GM19455 (cell line): ENCODE data around the gene CECR2.
"Not testable (repeated sequence)": the region's sequence is repeated elsewhere in the genome, so short reads cannot be mapped to it uniquely, and the experiment has no call there.

Source experiments
- ATAC-seq: cut with Tn5 transposase; IDR thresholded peaks from one replicate; pipeline ENCODE4 v1.9.1; 2021; ENCODE audit not compliant: unreplicated experiment

Gene CECR2

DNA sequence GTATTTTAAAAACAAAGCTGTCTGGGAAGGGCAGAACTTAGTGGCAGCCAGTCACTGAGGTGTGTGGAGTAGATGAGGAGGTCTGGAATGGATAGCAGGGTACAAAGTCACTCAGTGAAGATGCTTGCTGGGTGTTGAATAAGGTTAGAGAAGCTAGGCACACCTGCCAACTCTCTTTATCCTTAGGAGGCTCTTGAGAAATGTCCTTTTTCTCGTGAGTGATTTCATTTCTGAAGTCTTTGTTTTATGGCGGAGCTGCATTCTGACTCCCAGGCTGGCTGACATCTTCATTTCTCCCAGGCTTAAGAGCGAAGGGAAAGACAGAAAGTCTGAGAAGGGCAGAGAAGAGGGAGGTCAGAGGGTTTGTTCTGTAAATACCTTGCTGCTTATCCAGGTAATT is 31.0 kb downstream of the CECR2 start:
- no peak for ATAC-seq

DNA sequence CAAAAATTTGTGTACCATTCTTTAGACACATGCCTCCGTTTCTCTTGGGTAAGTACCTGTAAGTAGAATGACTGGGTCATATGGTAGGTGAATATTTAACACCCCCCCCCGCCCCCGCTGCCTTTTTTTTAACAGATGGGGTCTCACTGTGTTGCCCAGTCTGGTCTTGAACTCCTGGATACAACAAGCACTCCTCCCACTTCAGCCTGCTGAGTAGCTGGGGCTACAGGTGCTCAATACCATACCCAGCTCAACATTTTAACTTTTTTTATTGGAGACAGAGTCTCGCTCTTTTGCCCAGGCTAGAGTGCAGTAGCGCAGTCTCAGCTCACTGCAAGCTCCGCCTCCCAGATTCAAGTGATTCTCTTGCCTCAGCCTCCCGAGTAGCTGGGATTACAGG is 32.5 kb downstream of the CECR2 start:
- ATAC-seq: no peak

- no peak for ATAC-seq
Observed at GRCh38 chr22:17402293-17402692, 33.0 kb downstream of the CECR2 start.

DNA sequence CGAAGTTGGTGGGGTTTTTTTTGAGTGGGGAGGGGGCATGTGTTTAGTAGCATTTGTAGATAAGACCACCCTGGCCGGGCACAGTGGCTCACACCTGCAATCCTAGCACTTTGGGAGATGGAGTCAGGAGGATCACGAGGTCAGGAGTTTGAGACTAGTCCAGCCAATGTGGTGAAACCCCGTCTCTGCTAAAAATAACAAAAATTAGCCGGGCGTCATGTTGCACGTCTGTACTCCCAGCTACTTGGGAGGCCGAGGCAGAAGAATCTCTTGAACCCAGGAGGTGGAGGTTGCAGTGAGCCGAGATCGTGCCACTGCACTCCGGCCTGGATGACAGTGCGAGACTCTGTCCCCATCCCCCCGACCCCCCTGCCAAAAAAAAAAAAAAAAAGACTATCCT is 34.6 kb downstream of the CECR2 start:
- no peak for ATAC-seq

DNA sequence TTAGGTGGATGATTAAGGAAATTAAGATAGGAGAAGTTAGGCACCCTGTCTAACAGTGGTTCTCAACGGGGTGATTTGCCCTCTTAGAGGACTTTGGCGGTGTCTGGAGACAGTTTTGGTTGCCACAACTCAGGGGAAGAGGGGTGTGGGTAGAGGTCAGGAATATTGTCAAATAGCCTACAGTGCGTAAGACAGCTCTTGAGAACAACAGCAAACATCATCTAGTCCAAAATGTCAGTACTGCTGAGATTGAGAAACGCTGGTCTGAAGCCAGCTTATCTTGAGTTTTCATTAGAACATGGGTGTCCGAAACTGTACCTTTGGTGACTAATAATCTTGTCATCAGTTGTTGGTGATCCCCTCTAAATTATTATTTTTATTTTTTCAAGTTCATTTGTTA is 38.4 kb downstream of the CECR2 start:
- no peak for ATAC-seq

DNA sequence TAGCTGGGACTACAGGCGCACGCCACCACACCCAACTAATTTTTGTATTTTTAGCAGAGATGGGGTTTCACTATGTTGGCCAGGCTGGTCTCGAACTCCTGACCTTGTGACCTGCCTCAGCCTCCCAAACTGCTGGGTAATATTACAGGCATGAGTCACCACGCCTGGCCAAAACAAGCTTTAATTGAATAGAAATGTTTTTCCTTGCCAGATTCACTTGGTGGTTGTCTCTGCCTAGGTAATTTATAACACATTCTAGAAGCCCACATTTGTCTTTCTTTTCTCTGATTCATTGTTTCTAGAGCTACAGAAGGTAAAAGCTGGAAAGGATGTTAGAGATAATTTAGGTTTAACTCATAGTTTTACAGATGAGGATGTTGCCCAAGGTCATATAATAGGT is 41.3 kb downstream of the CECR2 start:
- ATAC-seq: no peak

DNA sequence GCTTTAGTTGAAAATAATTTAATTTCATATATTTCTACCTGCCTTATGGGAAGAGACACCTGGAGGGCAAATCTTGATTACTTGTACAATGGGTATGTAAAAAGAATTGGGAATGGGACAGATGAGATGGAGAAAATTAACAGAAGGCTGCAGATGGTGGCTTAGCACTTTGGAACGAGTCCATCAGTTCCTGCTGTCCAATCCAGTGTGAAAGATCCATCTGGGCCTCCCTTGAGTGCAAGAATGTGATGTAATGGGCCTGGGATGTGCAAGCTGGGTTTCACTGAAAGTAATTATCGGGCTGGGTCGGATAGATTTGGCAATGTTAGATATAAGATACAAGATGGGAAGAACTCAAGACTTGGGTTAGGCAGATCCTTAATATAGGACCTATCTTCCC is 42.0 kb downstream of the CECR2 start:
- no peak for ATAC-seq

DNA sequence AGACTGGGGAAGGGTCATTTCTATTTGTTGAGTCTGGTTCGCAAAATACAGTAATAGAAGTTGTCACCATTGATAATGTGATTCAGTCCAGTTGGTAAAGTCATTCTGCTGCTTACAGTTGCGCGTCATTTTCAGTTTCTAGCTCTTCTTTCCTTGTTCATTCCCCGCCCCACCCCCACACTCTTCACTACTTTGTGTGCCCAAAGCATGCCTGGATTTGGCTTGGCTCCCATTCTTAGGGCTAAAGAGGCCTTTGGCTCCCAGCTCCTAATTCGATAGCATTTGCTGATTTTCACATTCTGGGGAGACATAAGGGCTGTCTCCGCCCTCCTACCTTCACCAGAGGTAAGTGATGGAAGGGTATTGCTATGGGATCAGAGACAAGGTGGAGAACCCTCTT is 43.0 kb downstream of the CECR2 start:
- no peak for ATAC-seq

DNA sequence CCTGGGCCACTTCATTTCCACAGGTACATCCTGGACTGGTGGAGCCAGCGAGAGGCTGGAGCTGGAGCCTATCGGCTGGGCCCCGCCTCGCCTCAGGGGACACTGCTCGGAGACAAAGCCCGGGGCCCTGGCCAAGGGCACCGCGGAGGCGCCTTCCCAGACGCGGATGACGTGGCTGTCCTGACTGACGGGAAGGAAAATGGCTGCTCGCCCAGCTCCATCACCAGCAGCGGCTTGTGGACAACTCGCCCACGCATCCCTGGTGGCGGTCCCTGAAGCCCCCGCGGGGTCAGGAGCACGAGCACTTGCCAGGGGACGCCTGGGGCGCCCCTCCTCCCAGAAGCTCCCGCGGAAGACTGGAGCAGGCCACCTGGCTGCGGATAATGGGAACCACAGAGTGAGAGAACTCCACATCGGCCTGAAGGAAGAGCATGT is 49.6 kb downstream of the CECR2 start:
- no peak for ATAC-seq

DNA sequence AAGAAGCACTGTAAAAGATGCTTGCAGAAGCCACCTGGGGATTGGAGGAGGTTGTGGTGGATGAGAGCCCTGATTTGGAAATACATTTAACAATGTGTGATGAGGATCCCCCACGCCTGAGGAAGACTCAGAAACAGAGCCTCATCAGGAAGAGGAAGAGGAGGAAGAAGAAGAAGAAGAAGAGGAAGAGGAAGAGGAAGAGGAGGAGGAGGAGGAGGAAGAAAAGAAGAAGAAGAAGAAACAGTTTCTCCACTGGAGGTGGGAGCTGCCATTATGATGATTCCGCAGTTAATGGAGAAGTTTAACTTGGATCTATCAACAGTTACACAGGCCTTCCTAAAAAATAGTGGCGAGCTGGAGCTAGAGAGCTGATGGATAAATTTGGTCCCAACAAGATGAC is 50.1 kb downstream of the CECR2 start:
- ATAC-seq: no peak

GRCh38 chr22:17422736-17423343 is 53.6 kb downstream of the CECR2 start:
- ATAC-seq: no peak

DNA sequence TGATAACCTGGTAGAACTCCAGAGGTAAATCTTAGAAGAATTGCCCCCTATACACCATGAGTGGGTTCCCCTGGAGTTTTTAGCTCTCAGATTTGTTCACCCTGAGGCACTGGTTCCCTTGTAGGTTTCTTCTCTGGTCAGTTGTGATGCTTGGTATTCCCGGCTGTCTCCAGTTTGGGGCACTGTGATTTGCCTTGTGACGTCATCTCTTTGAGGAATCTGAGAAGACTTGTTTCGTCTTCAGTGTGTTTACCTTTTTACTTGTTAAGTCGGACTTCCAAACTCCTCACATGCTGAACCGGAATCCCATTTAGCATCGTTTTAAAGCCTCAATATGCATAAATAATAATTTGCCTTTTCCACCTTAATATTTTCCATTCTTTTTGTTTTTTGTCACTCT is 54.4 kb downstream of the CECR2 start:
- no peak for ATAC-seq

- ATAC-seq: not testable (repeated sequence)
Observed at GRCh38 chr22:17427528-17427927, 58.3 kb downstream of the CECR2 start.

- no peak for ATAC-seq
Observed at GRCh38 chr22:17429516-17429915, 60.3 kb downstream of the CECR2 start.

GRCh38 chr22:17430412-17430811 is 61.2 kb downstream of the CECR2 start:
- no peak for ATAC-seq

GRCh38 chr22:17431179-17431578 is 61.9 kb downstream of the CECR2 start:
- ATAC-seq: no peak

- no peak for ATAC-seq
Observed at GRCh38 chr22:17434856-17435255, 65.6 kb downstream of the CECR2 start.

DNA sequence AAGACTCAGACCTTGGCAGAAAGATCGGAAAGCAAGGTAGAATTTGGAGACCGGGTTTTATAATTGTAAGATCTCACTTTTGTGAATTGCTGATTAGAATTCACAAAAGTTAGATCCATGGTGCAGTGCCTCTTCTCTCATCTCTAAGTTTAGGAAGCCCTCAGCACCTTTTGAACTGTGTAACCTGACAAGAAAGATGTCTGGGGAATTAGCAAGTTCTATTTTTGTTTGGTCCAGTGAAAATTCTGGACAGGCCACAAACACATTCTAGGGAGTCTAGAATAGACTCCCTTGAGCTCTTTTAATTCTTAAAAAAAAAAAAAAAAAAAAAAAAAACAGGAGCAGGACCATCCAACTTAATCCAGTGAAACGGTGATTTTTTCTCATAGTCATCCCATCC is 66.1 kb downstream of the CECR2 start:
- ATAC-seq: no peak

- no peak for ATAC-seq
Observed at GRCh38 chr22:17436382-17436980, 67.2 kb downstream of the CECR2 start.

GRCh38 chr22:17436981-17437412 is 67.7 kb downstream of the CECR2 start:
- no peak for ATAC-seq

GRCh38 chr22:17438026-17438425 is 68.8 kb downstream of the CECR2 start:
- no peak for ATAC-seq

DNA sequence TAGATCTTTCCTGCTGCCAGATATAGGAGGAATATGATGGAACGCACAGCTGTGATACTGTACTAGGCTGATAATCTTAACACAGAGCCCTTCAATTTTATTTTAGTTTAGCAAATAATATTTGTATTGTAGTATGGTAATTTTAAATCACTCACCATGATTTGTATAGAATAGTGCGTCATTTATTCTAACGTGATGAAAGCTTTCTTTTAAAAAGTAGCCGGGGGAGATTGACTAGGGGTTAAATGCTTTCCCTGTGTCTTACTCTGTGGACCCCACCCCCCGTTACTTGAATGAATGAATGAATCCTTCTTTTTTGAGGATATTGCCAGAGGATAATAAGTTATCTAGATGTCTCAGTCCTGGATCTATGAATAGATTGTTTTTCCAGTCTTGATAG is 72.1 kb downstream of the CECR2 start:
- no peak for ATAC-seq
